ENCODE measurements around the gene CFAP74.

CFAP74 gene

GRCh38 chr1:2014741-2015735, 11.5 kb upstream of the CFAP74 start:
- Mint-ChIP-seq H3K4me1 (ENCODE audit: low read depth) (peaks cover 7% of the 10 kb centered on the region), H3K27ac (no peak overlapping the region), H3K36me3 (ENCODE audit: low read depth) (peaks cover 3% of the 10 kb centered on the region), H3K4me3 (no peak overlapping the region), H3K9me3 (no peaks in the 10 kb centered on the region), H3K27me3 (peaks cover 49% of the 10 kb centered on the region)

GRCh38 chr1:2014181-2014580, 10.6 kb upstream of the CFAP74 start:
- Mint-ChIP-seq H3K27me3 (peaks cover 47% of the 10 kb centered on the region), H3K36me3 (ENCODE audit: low read depth) (peaks cover 3% of the 10 kb centered on the region), H3K4me1 (ENCODE audit: low read depth) (peaks cover 7% of the 10 kb centered on the region), H3K9me3 (no peaks in the 10 kb centered on the region), H3K4me3 (no peak overlapping the region), H3K27ac (no peak overlapping the region)

- H3K9me3 Mint-ChIP-seq = no peaks in the 10 kb centered on the region
- no peaks in the 10 kb centered on the region for H3K4me1 Mint-ChIP-seq (ENCODE audit: low read depth)
- no peak overlapping the region for H3K27ac Mint-ChIP-seq
- no peaks in the 10 kb centered on the region for H3K36me3 Mint-ChIP-seq (ENCODE audit: low read depth)
- peaks cover 28% of the 10 kb centered on the region for H3K27me3 Mint-ChIP-seq
- no peak overlapping the region for H3K4me3 Mint-ChIP-seq
Measured at GRCh38 chr1:2009101-2010053, 5.8 kb upstream of the CFAP74 start.

- Mint-ChIP-seq H3K9me3 (no peaks in the 10 kb centered on the region), H3K36me3 (ENCODE audit: low read depth) (no peaks in the 10 kb centered on the region), H3K27ac (no peak overlapping the region), H3K27me3 (peaks cover 45% of the 10 kb centered on the region), H3K4me1 (ENCODE audit: low read depth) (no peaks in the 10 kb centered on the region), H3K4me3 (no peak overlapping the region)
Measured at GRCh38 chr1:2004856-2005255, 1.3 kb upstream of the CFAP74 start.

- no peaks in the 10 kb centered on the region for H3K36me3 Mint-ChIP-seq (ENCODE audit: low read depth)
- H3K9me3 Mint-ChIP-seq = no peaks in the 10 kb centered on the region
- no peaks in the 10 kb centered on the region for H3K4me1 Mint-ChIP-seq (ENCODE audit: low read depth)
- peaks cover 53% of the 10 kb centered on the region for H3K27me3 Mint-ChIP-seq
- no peak overlapping the region for H3K4me3 Mint-ChIP-seq
- H3K27ac Mint-ChIP-seq = no peak overlapping the region
Measured at GRCh38 chr1:2001773-2002411, 1.7 kb downstream of the CFAP74 start.

- H3K9me3 Mint-ChIP-seq = no peaks in the 10 kb centered on the region
- H3K4me1 Mint-ChIP-seq (ENCODE audit: low read depth) = peaks cover 4% of the 10 kb centered on the region
- H3K4me3 Mint-ChIP-seq = no peak overlapping the region
- no peak overlapping the region for H3K27ac Mint-ChIP-seq
- no peaks in the 10 kb centered on the region for H3K36me3 Mint-ChIP-seq (ENCODE audit: low read depth)
- H3K27me3 Mint-ChIP-seq = peaks cover 47% of the 10 kb centered on the region
Measured at GRCh38 chr1:2000850-2001249, 2.7 kb downstream of the CFAP74 start.

- Mint-ChIP-seq H3K27ac (no peak overlapping the region), H3K4me1 (ENCODE audit: low read depth) (peaks cover 4% of the 10 kb centered on the region), H3K9me3 (no peaks in the 10 kb centered on the region), H3K4me3 (no peak overlapping the region), H3K27me3 (peaks cover 46% of the 10 kb centered on the region), H3K36me3 (ENCODE audit: low read depth) (no peaks in the 10 kb centered on the region)
Measured at GRCh38 chr1:2000432-2000831, 3.2 kb downstream of the CFAP74 start.

GRCh38 chr1:1997576-1997975, 6.0 kb downstream of the CFAP74 start:
- no peaks in the 10 kb centered on the region for H3K36me3 Mint-ChIP-seq (ENCODE audit: low read depth)
- no peak overlapping the region for H3K27ac Mint-ChIP-seq
- no peaks in the 10 kb centered on the region for H3K9me3 Mint-ChIP-seq
- H3K4me3 Mint-ChIP-seq = no peak overlapping the region
- peaks cover 4% of the 10 kb centered on the region for H3K4me1 Mint-ChIP-seq (ENCODE audit: low read depth)
- peaks cover 28% of the 10 kb centered on the region for H3K27me3 Mint-ChIP-seq

GRCh38 chr1:1996207-1996651, 7.4 kb downstream of the CFAP74 start:
- no peaks in the 10 kb centered on the region for H3K36me3 Mint-ChIP-seq (ENCODE audit: low read depth)
- no peaks in the 10 kb centered on the region for H3K9me3 Mint-ChIP-seq
- H3K4me3 Mint-ChIP-seq = no peak overlapping the region
- no peak overlapping the region for H3K27ac Mint-ChIP-seq
- H3K4me1 Mint-ChIP-seq (ENCODE audit: low read depth) = peaks cover 4% of the 10 kb centered on the region
- peaks cover 22% of the 10 kb centered on the region for H3K27me3 Mint-ChIP-seq

- Mint-ChIP-seq H3K36me3 (ENCODE audit: low read depth) (no peaks in the 10 kb centered on the region), H3K4me1 (ENCODE audit: low read depth) (peaks cover 4% of the 10 kb centered on the region), H3K27ac (no peak overlapping the region), H3K9me3 (no peaks in the 10 kb centered on the region), H3K4me3 (no peak overlapping the region), H3K27me3 (peaks cover 32% of the 10 kb centered on the region)
Measured at GRCh38 chr1:1994536-1994935, 9.1 kb downstream of the CFAP74 start.

- Mint-ChIP-seq H3K4me1 (ENCODE audit: low read depth) (no peaks in the 10 kb centered on the region), H3K27me3 (peaks cover 23% of the 10 kb centered on the region), H3K27ac (no peak overlapping the region), H3K4me3 (no peak overlapping the region), H3K36me3 (ENCODE audit: low read depth) (no peaks in the 10 kb centered on the region), H3K9me3 (no peaks in the 10 kb centered on the region)
Measured at GRCh38 chr1:1990222-1990621, 13.4 kb downstream of the CFAP74 start.

GRCh38 chr1:1989789-1990188, 13.8 kb downstream of the CFAP74 start:
- Mint-ChIP-seq H3K27ac (no peak overlapping the region), H3K4me3 (no peak overlapping the region), H3K27me3 (peaks cover 21% of the 10 kb centered on the region), H3K9me3 (no peaks in the 10 kb centered on the region), H3K36me3 (ENCODE audit: low read depth) (no peaks in the 10 kb centered on the region), H3K4me1 (ENCODE audit: low read depth) (no peaks in the 10 kb centered on the region)

GRCh38 chr1:1989102-1989542, 14.5 kb downstream of the CFAP74 start:
- no peaks in the 10 kb centered on the region for H3K36me3 Mint-ChIP-seq (ENCODE audit: low read depth)
- peaks cover 18% of the 10 kb centered on the region for H3K27me3 Mint-ChIP-seq

GRCh38 chr1:1988061-1988945, 15.3 kb downstream of the CFAP74 start:
- Mint-ChIP-seq H3K4me1 (ENCODE audit: low read depth) (no peaks in the 10 kb centered on the region), H3K9me3 (no peaks in the 10 kb centered on the region), H3K27me3 (peaks cover 18% of the 10 kb centered on the region)

More at GRCh38 chr1:1989102-1989542, 14.5 kb downstream of the CFAP74 start:
- Mint-ChIP-seq H3K27ac (no peak overlapping the region), H3K4me3 (no peak overlapping the region), H3K4me1 (ENCODE audit: low read depth) (no peaks in the 10 kb centered on the region), H3K9me3 (no peaks in the 10 kb centered on the region)

More at GRCh38 chr1:1988061-1988945, 15.3 kb downstream of the CFAP74 start:
- Mint-ChIP-seq H3K27ac (no peak overlapping the region), H3K36me3 (ENCODE audit: low read depth) (no peaks in the 10 kb centered on the region), H3K4me3 (no peak overlapping the region)

Measured in stimulated activated naive CD8-positive, alpha-beta T cell treated with anti-CD3 and anti-CD28 coated beads, Interleukin-15, Interleukin-2, amounts not matched to agents 100 ng/mL and 50 ng/mL, for 24 hours (primary cell).